Glutamatergic neuron (in vitro differentiated cells): Measurements from ENCODE around the gene ORAI3. TPM values are rescaled to one million over a fixed set of nuclear protein-coding genes. Genes with fewer than 3 reads are reported as not detected.

Source experiments
- DNase-seq: peaks from one replicate; pipeline ENCODE4 v3.0.0; 2022
- H3K27ac Mint-ChIP-seq: one replicate; pipeline ENCODE4 v1.8.0; 2020; ENCODE audit warnings: mild to moderate bottlenecking, mixed read lengths, inconsistent platforms; ENCODE audit not compliant: unreplicated experiment
- H3K27me3 Mint-ChIP-seq: one replicate; pipeline ENCODE4 v1.8.0; 2020; ENCODE audit warnings: mild to moderate bottlenecking, moderate library complexity, mixed read lengths, inconsistent platforms; ENCODE audit not compliant: unreplicated experiment
- H3K36me3 Mint-ChIP-seq: one replicate; pipeline ENCODE4 v1.8.0; 2020; ENCODE audit warnings: mild to moderate bottlenecking, mixed read lengths, inconsistent platforms; ENCODE audit not compliant: unreplicated experiment
- H3K4me1 Mint-ChIP-seq: one replicate; pipeline ENCODE4 v1.8.0; 2020; ENCODE audit warnings: mild to moderate bottlenecking, low read depth, mixed read lengths, inconsistent platforms; ENCODE audit not compliant: unreplicated experiment
- H3K4me3 Mint-ChIP-seq: one replicate; pipeline ENCODE4 v1.8.0; 2020; ENCODE audit warnings: mild to moderate bottlenecking, mixed read lengths, inconsistent platforms; ENCODE audit not compliant: unreplicated experiment
- H3K9me3 Mint-ChIP-seq: one replicate; pipeline ENCODE4 v1.8.0; 2020; ENCODE audit warnings: mild to moderate bottlenecking, moderate library complexity, mixed read lengths, inconsistent platforms; ENCODE audit not compliant: unreplicated experiment
- CTCF ChIP-seq: fragments of 200-600 bp; sonication (generic); IDR thresholded peaks from one replicate; pipeline ENCODE4 v1.5.0; 2021; ENCODE audit not compliant: partially characterized antibody, unreplicated experiment
- total RNA-seq: library from RNA; stranded (reverse); fragmentation: NEBNext Ultra II Directional; extraction: Animal tissue kit (Norgen Biotek cat#: 25700); gene quantifications from one replicate; pipeline ENCODE4 v1.2.1, GENCODE V29; 2021; ENCODE audit not compliant: unreplicated experiment

The ORAI3 gene
- total RNA-seq, 1 donor from 2014 or later = 5.1 TPM

GRCh38 chr16:30979170-30980022, 30.5 kb downstream of the ORAI3 start:
- Mint-ChIP-seq H3K36me3 (peaks cover 5% of the 10 kb centered on the region), H3K27ac (no peak overlapping the region), H3K27me3 (peaks cover 9% of the 10 kb centered on the region), H3K9me3 (peaks cover 7% of the 10 kb centered on the region), H3K4me3 (no peak overlapping the region), H3K4me1 (no peaks in the 10 kb centered on the region)
- no peak for DNase-seq
- TF ChIP-seq CTCF = no peak

GRCh38 chr16:30980023-30980371, 31.1 kb downstream of the ORAI3 start:
- Mint-ChIP-seq H3K9me3 (peaks cover 7% of the 10 kb centered on the region), H3K27me3 (peaks cover 11% of the 10 kb centered on the region), H3K36me3 (peaks cover 5% of the 10 kb centered on the region), H3K4me1 (no peaks in the 10 kb centered on the region), H3K4me3 (no peak overlapping the region), H3K27ac (no peak overlapping the region)
- no peak for DNase-seq
- no peak for TF ChIP-seq CTCF

GRCh38 chr16:30980434-30980833, 31.6 kb downstream of the ORAI3 start:
- H3K4me1 Mint-ChIP-seq = no peaks in the 10 kb centered on the region
- DNase-seq = no peak
- peaks cover 7% of the 10 kb centered on the region for H3K9me3 Mint-ChIP-seq
- no peak for TF ChIP-seq CTCF
- peaks cover 5% of the 10 kb centered on the region for H3K36me3 Mint-ChIP-seq
- H3K27me3 Mint-ChIP-seq = peaks cover 11% of the 10 kb centered on the region
- H3K27ac Mint-ChIP-seq = no peak overlapping the region
- H3K4me3 Mint-ChIP-seq = no peak overlapping the region

GRCh38 chr16:30980959-30981358, 32.1 kb downstream of the ORAI3 start:
- no peak overlapping the region for H3K27ac Mint-ChIP-seq
- no peak for DNase-seq
- no peak overlapping the region for H3K4me3 Mint-ChIP-seq
- peaks cover 7% of the 10 kb centered on the region for H3K9me3 Mint-ChIP-seq
- peaks cover 5% of the 10 kb centered on the region for H3K36me3 Mint-ChIP-seq
- H3K27me3 Mint-ChIP-seq = peaks cover 13% of the 10 kb centered on the region
- no peak for TF ChIP-seq CTCF
- H3K4me1 Mint-ChIP-seq = no peaks in the 10 kb centered on the region

GRCh38 chr16:30982548-30983288, 33.9 kb downstream of the ORAI3 start:
- H3K27me3 Mint-ChIP-seq = peaks cover 10% of the 10 kb centered on the region
- no peak for DNase-seq
- H3K27ac Mint-ChIP-seq = peak overlapping the region; percentile 8
- H3K4me1 Mint-ChIP-seq = no peaks in the 10 kb centered on the region
- H3K9me3 Mint-ChIP-seq = peaks cover 11% of the 10 kb centered on the region
- TF ChIP-seq CTCF = no peak
- peaks cover 5% of the 10 kb centered on the region for H3K36me3 Mint-ChIP-seq
- no peak overlapping the region for H3K4me3 Mint-ChIP-seq
